HepG2 (cell line): ENCODE measurements around the gene RHBDL1. TPM values are rescaled to one million over a fixed set of nuclear protein-coding genes. Genes with fewer than 3 reads are reported as not detected.

Experiments
- GLI4 ChIP-seq: sonication (generic); formaldehyde crosslinking; IDR thresholded peaks from 2 replicates; pipeline ENCODE4 v1.5.1; 2020; ENCODE audit warnings: missing genetic modification reagents, mild to moderate bottlenecking, moderate library complexity, borderline replicate concordance
- HNRNPLL ChIP-seq: fragments of 200-400 bp; formaldehyde crosslinking; IDR thresholded peaks from 2 replicates; pipeline ENCODE4 v1.6.1; 2017; ENCODE audit warnings: mild to moderate bottlenecking, low read depth, low read length; ENCODE audit not compliant: poor library complexity, severe bottlenecking
- POGZ ChIP-seq: sonication (generic); formaldehyde crosslinking; IDR thresholded peaks from 2 replicates; pipeline ENCODE4 v1.4.0; 2020; ENCODE audit warnings: mild to moderate bottlenecking, missing genetic modification reagents
- POLR2AphosphoS5 ChIP-seq: IDR thresholded peaks from 2 replicates; pipeline ENCODE4 v1.6.1; 2012; ENCODE audit warnings: low read depth, low read length
- RBFOX2 ChIP-seq: fragments of 200-400 bp; formaldehyde crosslinking; IDR thresholded peaks from 2 replicates; pipeline ENCODE4 v1.6.1; 2017; ENCODE audit warnings: low read depth, mild to moderate bottlenecking, low read length
- REXO4 ChIP-seq: sonication (generic); formaldehyde crosslinking; IDR thresholded peaks from 2 replicates; pipeline ENCODE4 v1.8.0; 2022; ENCODE audit warnings: missing genetic modification reagents, mild to moderate bottlenecking, borderline replicate concordance
- SATB2 ChIP-seq: sonication (generic); formaldehyde crosslinking; IDR thresholded peaks from 2 replicates; pipeline ENCODE4 v1.5.0; 2020; ENCODE audit warnings: missing genetic modification reagents
- WIZ ChIP-seq: sonication (generic); formaldehyde crosslinking; IDR thresholded peaks from 2 replicates; pipeline ENCODE4 v1.5.1; 2020; ENCODE audit warnings: mild to moderate bottlenecking, missing genetic modification reagents
- ZBTB7B ChIP-seq: sonication (generic); formaldehyde crosslinking; IDR thresholded peaks from 2 replicates; pipeline ENCODE4 v1.4.0; 2020; ENCODE audit warnings: missing genetic modification reagents
- ZFY ChIP-seq: sonication (generic); formaldehyde crosslinking; IDR thresholded peaks from 2 replicates; pipeline ENCODE4 v1.4.0; 2020; ENCODE audit warnings: missing genetic modification reagents
- ZNF180 ChIP-seq: sonication (generic); formaldehyde crosslinking; IDR thresholded peaks from 2 replicates; pipeline ENCODE4 v1.4.0; 2020; ENCODE audit warnings: low read depth, missing genetic modification reagents, borderline replicate concordance
- ZNF331 ChIP-seq: sonication (generic); formaldehyde crosslinking; IDR thresholded peaks from 2 replicates; pipeline ENCODE4 v1.4.0; 2020; ENCODE audit warnings: missing genetic modification reagents
- ZNF44 ChIP-seq: sonication (generic); formaldehyde crosslinking; IDR thresholded peaks from 2 replicates; pipeline ENCODE4 v1.5.1; 2020; ENCODE audit warnings: mild to moderate bottlenecking, missing genetic modification reagents
- ZNF547 ChIP-seq: sonication (generic); formaldehyde crosslinking; IDR thresholded peaks from 2 replicates; pipeline ENCODE4 v1.5.1; 2020; ENCODE audit warnings: mild to moderate bottlenecking, missing genetic modification reagents
- polyA plus RNA-seq, 8 experiments: library from polyadenylated mRNA; depleted of rRNA in 3 of 8; stranded (reverse) in 7 of 8; unstranded in 1 of 8; fragments of >200 nt; fragmentation: Illumina TruSeq in 4 of 8; extraction: Trizol in 4 of 8; gene quantifications; 2 replicates each; pipeline versions ENCODE4 v1.2.1 to v1.2.3, GENCODE V29; 2011 to 2016; ENCODE audit warnings: low read depth in 4 of 8, missing spikeins in 1 of 8, mixed read lengths in 1 of 8; ENCODE audit not compliant: insufficient read depth in 1 of 8
- total RNA-seq, 5 experiments: library from RNA; depleted of rRNA; stranded (reverse); fragments of >200 nt; fragmentation: Illumina TruSeq; extraction: Trizol; gene quantifications; 2 replicates each; pipeline ENCODE4 v1.2.3, GENCODE V29; 2016; ENCODE audit warnings: low read depth in 1 of 5
- TF ChIP-seq, protein P1 (sequence below): sonication (generic); formaldehyde crosslinking; IDR thresholded peaks from 2 replicates; pipeline ENCODE4 v1.4.0; 2020; ENCODE audit warnings: mild to moderate bottlenecking, missing genetic modification reagents, borderline replicate concordance
- TF ChIP-seq, protein P2 (sequence below): sonication (generic); formaldehyde crosslinking; IDR thresholded peaks from 2 replicates; pipeline ENCODE4 v1.4.0; 2020; ENCODE audit warnings: missing genetic modification reagents, mild to moderate bottlenecking, borderline replicate concordance
- TF ChIP-seq, protein P3 (sequence below): fragments of 450-650 bp; IDR thresholded peaks from 2 replicates; pipeline ENCODE4 v1.6.1; 2016

The RHBDL1 gene
- total and polyA plus RNA-seq, 2 of the 13 experiments (the other 11 are each of a cell fraction or from before 2014, with no cell fraction given): 1.8 to 3.8 TPM

DNA sequence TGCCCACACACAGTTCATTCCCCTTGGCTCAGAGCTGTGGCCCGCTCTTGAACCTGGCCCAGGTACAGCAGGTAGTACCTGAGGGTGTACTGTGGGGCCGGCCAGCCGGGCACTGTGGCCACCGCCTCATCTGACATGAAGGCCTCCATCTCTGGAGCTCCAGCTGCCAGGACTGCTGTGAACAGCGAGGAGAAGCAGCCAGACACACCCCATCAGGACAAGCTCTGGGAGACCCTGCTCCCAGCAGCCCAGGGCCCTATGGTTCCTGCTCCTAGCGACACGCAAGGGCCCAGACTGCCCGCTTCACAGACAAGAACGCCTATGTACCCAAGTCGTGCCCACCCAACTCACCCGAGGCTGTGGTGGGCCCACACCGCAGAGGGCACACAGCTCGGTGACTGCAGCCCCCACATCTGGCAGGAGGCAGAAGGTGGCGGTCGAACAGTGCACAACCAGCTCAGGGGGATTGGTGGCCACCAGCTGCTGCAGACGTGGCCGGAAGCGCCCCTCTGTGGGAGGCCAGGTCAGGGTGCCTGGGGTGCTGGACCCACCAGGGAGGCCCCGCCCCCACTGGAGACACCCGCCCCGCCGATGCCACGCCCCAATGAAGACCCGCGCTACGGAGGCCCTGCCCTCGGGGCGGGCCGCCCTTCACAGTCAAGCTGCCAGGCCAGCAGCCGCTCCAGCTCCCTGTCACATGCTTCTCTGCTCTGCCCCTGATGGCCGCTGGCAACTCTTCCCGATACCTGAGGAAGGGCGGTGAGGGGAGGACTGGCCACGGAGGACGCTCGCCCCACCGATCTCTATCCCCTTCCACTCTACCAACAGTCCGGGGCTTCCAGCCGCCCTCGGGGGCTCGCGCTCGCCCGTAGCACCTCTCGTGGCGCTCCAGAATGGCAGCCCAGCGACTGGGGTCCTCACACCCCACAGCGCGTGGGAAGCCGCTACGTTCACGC lies 3.7 kb downstream of the RHBDL1 start (continued):
- TF ChIP-seq, protein P1, sequence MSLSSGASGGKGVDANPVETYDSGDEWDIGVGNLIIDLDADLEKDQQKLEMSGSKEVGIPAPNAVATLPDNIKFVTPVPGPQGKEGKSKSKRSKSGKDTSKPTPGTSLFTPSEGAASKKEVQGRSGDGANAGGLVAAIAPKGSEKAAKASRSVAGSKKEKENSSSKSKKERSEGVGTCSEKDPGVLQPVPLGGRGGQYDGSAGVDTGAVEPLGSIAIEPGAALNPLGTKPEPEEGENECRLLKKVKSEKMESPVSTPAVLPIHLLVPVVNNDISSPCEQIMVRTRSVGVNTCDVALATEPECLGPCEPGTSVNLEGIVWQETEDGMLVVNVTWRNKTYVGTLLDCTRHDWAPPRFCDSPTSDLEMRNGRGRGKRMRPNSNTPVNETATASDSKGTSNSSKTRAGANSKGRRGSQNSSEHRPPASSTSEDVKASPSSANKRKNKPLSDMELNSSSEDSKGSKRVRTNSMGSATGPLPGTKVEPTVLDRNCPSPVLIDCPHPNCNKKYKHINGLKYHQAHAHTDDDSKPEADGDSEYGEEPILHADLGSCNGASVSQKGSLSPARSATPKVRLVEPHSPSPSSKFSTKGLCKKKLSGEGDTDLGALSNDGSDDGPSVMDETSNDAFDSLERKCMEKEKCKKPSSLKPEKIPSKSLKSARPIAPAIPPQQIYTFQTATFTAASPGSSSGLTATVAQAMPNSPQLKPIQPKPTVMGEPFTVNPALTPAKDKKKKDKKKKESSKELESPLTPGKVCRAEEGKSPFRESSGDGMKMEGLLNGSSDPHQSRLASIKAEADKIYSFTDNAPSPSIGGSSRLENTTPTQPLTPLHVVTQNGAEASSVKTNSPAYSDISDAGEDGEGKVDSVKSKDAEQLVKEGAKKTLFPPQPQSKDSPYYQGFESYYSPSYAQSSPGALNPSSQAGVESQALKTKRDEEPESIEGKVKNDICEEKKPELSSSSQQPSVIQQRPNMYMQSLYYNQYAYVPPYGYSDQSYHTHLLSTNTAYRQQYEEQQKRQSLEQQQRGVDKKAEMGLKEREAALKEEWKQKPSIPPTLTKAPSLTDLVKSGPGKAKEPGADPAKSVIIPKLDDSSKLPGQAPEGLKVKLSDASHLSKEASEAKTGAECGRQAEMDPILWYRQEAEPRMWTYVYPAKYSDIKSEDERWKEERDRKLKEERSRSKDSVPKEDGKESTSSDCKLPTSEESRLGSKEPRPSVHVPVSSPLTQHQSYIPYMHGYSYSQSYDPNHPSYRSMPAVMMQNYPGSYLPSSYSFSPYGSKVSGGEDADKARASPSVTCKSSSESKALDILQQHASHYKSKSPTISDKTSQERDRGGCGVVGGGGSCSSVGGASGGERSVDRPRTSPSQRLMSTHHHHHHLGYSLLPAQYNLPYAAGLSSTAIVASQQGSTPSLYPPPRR (CRISPR knock-in tag): no peak
- TF ChIP-seq ZNF180 (CRISPR knock-in tag): no peak
- TF ChIP-seq POGZ (CRISPR knock-in tag): 0 out of 2 replicates have a peak, but pooled peaks have one; percentile 21
- TF ChIP-seq REXO4 (CRISPR knock-in tag): no peak
- TF ChIP-seq ZNF547: peak; percentile 54; the same call in 1 of the 2 replicates
- TF ChIP-seq ZNF331 (CRISPR knock-in tag): 0 out of 2 replicates have a peak, but pooled peaks have one; percentile 37
- peak; percentile 71 for TF ChIP-seq POLR2AphosphoS5
- TF ChIP-seq WIZ (CRISPR knock-in tag): 0 out of 2 replicates have a peak, but pooled peaks have one; percentile 65
- no peak for TF ChIP-seq SATB2 (CRISPR knock-in tag)
- peak; percentile 61 for TF ChIP-seq RBFOX2
- TF ChIP-seq ZNF44 (CRISPR knock-in tag): no peak
- TF ChIP-seq, protein P2, sequence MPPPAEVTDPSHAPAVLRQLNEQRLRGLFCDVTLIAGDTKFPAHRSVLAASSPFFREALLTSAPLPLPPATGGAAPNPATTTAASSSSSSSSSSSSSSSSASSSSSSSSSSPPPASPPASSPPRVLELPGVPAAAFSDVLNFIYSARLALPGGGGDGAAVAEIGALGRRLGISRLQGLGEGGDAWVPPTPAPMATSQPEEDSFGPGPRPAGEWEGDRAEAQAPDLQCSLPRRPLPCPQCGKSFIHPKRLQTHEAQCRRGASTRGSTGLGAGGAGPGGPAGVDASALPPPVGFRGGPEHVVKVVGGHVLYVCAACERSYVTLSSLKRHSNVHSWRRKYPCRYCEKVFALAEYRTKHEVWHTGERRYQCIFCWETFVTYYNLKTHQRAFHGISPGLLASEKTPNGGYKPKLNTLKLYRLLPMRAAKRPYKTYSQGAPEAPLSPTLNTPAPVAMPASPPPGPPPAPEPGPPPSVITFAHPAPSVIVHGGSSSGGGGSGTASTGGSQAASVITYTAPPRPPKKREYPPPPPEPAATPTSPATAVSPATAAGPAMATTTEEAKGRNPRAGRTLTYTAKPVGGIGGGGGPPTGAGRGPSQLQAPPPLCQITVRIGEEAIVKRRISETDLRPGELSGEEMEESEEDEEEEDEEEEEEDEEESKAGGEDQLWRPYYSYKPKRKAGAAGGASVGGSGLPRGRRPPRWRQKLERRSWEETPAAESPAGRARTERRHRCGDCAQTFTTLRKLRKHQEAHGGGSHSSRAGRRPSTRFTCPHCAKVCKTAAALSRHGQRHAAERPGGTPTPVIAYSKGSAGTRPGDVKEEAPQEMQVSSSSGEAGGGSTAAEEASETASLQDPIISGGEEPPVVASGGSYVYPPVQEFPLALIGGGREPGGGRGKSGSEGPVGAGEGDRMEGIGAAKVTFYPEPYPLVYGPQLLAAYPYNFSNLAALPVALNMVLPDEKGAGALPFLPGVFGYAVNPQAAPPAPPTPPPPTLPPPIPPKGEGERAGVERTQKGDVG (CRISPR knock-in tag): peak; percentile 62; the same call in 1 of the 2 replicates
- TF ChIP-seq, protein P3, sequence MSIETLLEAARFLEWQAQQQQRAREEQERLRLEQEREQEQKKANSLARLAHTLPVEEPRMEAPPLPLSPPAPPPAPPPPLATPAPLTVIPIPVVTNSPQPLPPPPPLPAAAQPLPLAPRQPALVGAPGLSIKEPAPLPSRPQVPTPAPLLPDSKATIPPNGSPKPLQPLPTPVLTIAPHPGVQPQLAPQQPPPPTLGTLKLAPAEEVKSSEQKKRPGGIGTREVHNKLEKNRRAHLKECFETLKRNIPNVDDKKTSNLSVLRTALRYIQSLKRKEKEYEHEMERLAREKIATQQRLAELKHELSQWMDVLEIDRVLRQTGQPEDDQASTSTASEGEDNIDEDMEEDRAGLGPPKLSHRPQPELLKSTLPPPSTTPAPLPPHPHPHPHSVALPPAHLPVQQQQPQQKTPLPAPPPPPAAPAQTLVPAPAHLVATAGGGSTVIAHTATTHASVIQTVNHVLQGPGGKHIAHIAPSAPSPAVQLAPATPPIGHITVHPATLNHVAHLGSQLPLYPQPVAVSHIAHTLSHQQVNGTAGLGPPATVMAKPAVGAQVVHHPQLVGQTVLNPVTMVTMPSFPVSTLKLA: no peak
- TF ChIP-seq HNRNPLL: peak; percentile 3
- peak; percentile 81 for TF ChIP-seq ZBTB7B (CRISPR knock-in tag)
- 0 out of 2 replicates have a peak, but pooled peaks have one; percentile 41 for TF ChIP-seq GLI4
- peak; percentile 58 for TF ChIP-seq ZFY
